Subcutaneous abdominal adipose tissue (tissue), 5 donors: ENCODE measurements around the gene PRICKLE1.
A peak's percentile ranks its signal among the peaks of the same experiment; 100 is the strongest.

Experiments used
- H3K27ac ChIP-seq: one replicate; pipeline ENCODE4 v1.7.0; 2013; ENCODE audit warnings: low read depth, mild to moderate bottlenecking, inconsistent platforms, low read length, moderate library complexity
- H3K27me3 ChIP-seq, 5 donors: one replicate each; pipeline ENCODE4 v1.7.0; 2013; ENCODE audit warnings: low read length in 5 of 5, inconsistent platforms in 1 of 5; ENCODE audit not compliant: control insufficient read depth in 5 of 5, insufficient read depth in 4 of 5
- H3K36me3 ChIP-seq, 5 donors: one replicate each; pipeline ENCODE4 v1.7.0; 2013; ENCODE audit warnings: low read length in 5 of 5; ENCODE audit not compliant: control insufficient read depth in 5 of 5, insufficient read depth in 5 of 5
- H3K4me1 ChIP-seq, 5 donors: one replicate each; pipeline ENCODE4 v1.7.0; 2013; ENCODE audit warnings: low read length in 5 of 5, mild to moderate bottlenecking in 3 of 5, moderate library complexity in 1 of 5; ENCODE audit not compliant: control insufficient read depth in 5 of 5, insufficient read depth in 5 of 5
- H3K4me3 ChIP-seq, 5 donors: one replicate each; pipeline ENCODE4 v1.7.0; 2013; ENCODE audit warnings: low read length in 5 of 5, low read depth in 1 of 5
- H3K9ac ChIP-seq, 5 donors: one replicate each; pipeline ENCODE4 v1.7.0; 2013; ENCODE audit warnings: low read length in 5 of 5, mild to moderate bottlenecking in 4 of 5, moderate library complexity in 3 of 5
- H3K9me3 ChIP-seq, 5 donors: one replicate each; pipeline ENCODE4 v1.7.0; 2013; ENCODE audit warnings: low read length in 5 of 5; ENCODE audit not compliant: control insufficient read depth in 5 of 5
- donor health status: healthy.
- donor health status: healthy.
- donor health status: healthy.
- donor health status: healthy.
- donor health status: healthy.

The PRICKLE1 gene

GRCh38 chr12:42582050-42582449 is 7.5 kb downstream of the PRICKLE1 start:
- Histone ChIP-seq H3K4me1 (peaks cover 4 to 29% (median 24%) of the 10 kb centered on the region in 5 donors), H3K4me3 (no peak overlapping the region), H3K36me3 (no peaks in the 10 kb centered on the region), H3K27ac (no peak overlapping the region), H3K27me3 (no peaks in the 10 kb centered on the region), H3K9ac (no peak overlapping the region), H3K9me3 (no peaks in the 10 kb centered on the region)

- H3K4me3 ChIP-seq = no peak overlapping the region
- H3K36me3 ChIP-seq = no peaks in the 10 kb centered on the region
- H3K4me1 ChIP-seq = peaks cover 0 to 19% (median 0%) of the 10 kb centered on the region in 5 donors
- no peaks in the 10 kb centered on the region for H3K9me3 ChIP-seq
- H3K9ac ChIP-seq = no peak overlapping the region
- no peaks in the 10 kb centered on the region for H3K27me3 ChIP-seq
- no peak overlapping the region for H3K27ac ChIP-seq
These were observed 13.2 kb downstream of the PRICKLE1 start for GRCh38 chr12:42576374-42576773.

DNA sequence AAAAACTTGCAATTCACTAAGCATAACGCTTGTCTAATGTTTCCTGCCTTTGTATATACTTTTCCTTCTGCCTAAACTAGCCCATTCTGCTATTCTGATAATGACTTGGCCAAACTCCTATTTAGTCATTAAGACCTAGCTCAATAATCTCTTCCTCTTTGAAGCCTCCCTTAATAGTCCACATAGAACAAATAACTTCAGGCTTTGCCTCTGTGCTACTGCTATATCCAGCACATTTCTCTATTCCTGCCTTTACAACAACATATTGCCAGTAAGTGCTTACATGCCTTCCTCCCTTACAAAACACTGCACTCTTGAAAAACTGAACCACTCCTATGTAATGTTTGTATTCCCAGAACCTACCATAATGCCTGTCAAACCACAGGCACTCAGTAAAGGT is 13.8 kb downstream of the PRICKLE1 start:
- Histone ChIP-seq H3K36me3 (no peaks in the 10 kb centered on the region), H3K27ac (no peak overlapping the region), H3K4me1 (peaks cover 0 to 19% (median 0%) of the 10 kb centered on the region in 5 donors), H3K27me3 (no peaks in the 10 kb centered on the region), H3K4me3 (no peak overlapping the region), H3K9ac (no peak overlapping the region), H3K9me3 (no peaks in the 10 kb centered on the region)

GRCh38 chr12:42574851-42575266 is 14.7 kb downstream of the PRICKLE1 start:
- H3K9ac ChIP-seq = no peak overlapping the region
- H3K4me3 ChIP-seq = no peak overlapping the region
- H3K27ac ChIP-seq = no peak overlapping the region
- no peaks in the 10 kb centered on the region for H3K9me3 ChIP-seq
- peaks cover 0 to 19% (median 0%) of the 10 kb centered on the region in 5 donors for H3K4me1 ChIP-seq
- no peaks in the 10 kb centered on the region for H3K36me3 ChIP-seq
- no peaks in the 10 kb centered on the region for H3K27me3 ChIP-seq

DNA sequence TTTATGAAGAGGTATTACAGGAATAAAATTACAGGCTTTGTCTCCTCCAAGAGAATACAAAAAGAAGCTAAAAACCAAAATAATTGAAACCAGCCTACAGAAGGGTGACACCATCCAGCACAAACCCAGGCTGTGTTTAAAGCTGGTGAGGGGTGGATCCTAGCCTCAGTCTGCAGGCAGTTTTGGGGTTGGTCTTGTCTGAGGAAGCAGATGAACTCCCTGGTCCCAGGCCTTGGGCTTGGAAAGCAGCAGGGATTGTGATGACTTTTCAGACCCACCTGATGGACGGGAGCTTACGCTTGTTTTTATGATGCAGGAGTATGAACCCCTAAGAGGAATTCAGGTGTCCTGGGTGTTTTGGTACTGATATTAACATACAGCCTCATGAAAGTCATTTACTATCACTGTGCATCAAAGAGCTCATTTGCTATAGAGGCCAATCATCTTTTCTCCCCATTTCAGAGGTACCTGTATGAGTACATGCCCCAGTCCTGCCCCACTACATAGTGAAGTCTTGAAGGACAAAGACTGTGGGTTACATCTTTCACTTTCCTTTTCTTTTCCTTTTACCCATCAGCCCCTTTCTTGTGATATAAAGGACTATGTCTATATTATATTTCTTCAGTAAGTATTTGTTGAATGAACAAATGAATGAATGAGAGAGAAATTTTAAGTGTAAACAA is 18.1 kb downstream of the PRICKLE1 start:
- Histone ChIP-seq H3K27ac (no peak overlapping the region), H3K27me3 (no peaks in the 10 kb centered on the region), H3K4me1 (peaks cover 0 to 19% (median 0%) of the 10 kb centered on the region in 5 donors), H3K36me3 (no peaks in the 10 kb centered on the region), H3K4me3 (no peak overlapping the region), H3K9ac (peak overlapping the region in 1 of 5 donors; percentile 18), H3K9me3 (no peaks in the 10 kb centered on the region)

DNA sequence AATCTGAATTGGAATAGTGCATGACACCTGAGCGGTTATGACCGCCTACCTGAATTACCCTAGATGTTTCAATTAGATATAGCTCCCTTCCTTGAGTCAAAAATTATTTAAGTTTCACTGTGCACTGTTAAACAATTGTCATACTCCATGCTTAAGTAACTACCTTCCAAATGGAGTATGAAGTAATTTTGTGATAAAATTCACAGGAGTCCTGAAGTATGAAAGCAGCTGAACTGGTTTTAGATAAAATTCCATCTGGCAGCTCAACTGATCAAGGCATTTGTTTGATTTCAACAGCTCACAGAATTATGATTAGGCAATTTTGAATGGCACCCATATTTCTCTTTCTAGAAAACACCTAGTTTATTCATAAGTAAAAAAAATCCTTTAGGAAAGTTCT is 19.5 kb downstream of the PRICKLE1 start:
- H3K4me3 ChIP-seq = no peak overlapping the region
- no peaks in the 10 kb centered on the region for H3K36me3 ChIP-seq
- H3K27me3 ChIP-seq = no peaks in the 10 kb centered on the region
- H3K9me3 ChIP-seq = no peaks in the 10 kb centered on the region
- H3K9ac ChIP-seq = no peak overlapping the region
- H3K27ac ChIP-seq = no peak overlapping the region
- peaks cover 0 to 19% (median 4%) of the 10 kb centered on the region in 5 donors for H3K4me1 ChIP-seq

- no peak overlapping the region for H3K9ac ChIP-seq
- H3K9me3 ChIP-seq = no peaks in the 10 kb centered on the region
- no peaks in the 10 kb centered on the region for H3K27me3 ChIP-seq
- H3K4me1 ChIP-seq = peaks cover 0 to 14% (median 5%) of the 10 kb centered on the region in 5 donors
- no peak overlapping the region for H3K4me3 ChIP-seq
- H3K36me3 ChIP-seq = no peaks in the 10 kb centered on the region
- H3K27ac ChIP-seq = no peak overlapping the region
These were observed 20.3 kb downstream of the PRICKLE1 start for GRCh38 chr12:42568952-42569915.

DNA sequence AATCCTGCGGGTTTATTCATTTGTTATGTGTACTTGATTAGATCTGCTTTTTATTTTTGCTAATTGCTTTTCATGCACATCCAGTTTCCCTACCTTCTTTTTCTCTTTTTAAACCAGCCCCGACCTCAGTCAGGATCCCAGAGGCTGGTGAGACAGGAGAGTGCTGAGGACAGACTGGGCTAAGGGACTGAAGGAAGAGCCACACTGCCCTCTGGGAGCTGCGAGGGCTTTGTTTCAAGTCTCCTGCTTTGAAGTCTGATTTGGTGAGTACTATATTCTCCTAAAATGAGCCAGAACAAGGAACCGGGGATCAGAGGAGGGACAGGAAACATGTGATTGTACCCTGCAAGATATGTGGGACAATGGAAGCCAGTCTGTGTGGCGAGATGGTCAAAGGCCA is 23.9 kb downstream of the PRICKLE1 start:
- Histone ChIP-seq H3K27me3 (no peaks in the 10 kb centered on the region), H3K9me3 (no peaks in the 10 kb centered on the region), H3K4me1 (peaks cover 0 to 12% (median 5%) of the 10 kb centered on the region in 5 donors), H3K9ac (no peak overlapping the region), H3K4me3 (no peak overlapping the region), H3K27ac (no peak overlapping the region), H3K36me3 (no peaks in the 10 kb centered on the region)

DNA sequence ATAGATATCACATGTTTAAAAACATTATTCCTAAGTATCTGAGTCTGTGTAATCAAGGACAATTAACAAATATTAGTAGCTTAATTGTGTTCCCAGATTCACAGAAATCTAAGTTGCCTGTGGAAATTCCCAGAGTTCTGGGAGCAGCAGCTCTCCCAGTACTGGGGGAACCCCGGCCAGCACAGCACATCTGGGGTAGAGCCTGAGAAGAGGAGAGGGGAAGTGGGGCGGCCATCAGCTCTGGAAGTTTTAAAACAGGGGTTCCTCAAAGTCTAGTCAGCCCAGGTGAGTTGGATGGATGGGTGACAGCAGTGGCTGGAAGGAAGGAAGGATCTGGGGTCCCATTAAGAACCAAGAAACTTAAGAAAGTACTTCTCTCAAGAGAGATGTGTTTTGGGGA is 24.6 kb downstream of the PRICKLE1 start:
- Histone ChIP-seq H3K4me3 (no peak overlapping the region), H3K27ac (no peak overlapping the region), H3K27me3 (no peaks in the 10 kb centered on the region), H3K9ac (no peak overlapping the region), H3K4me1 (peaks cover 0 to 12% (median 5%) of the 10 kb centered on the region in 5 donors), H3K9me3 (no peaks in the 10 kb centered on the region), H3K36me3 (no peaks in the 10 kb centered on the region)

DNA sequence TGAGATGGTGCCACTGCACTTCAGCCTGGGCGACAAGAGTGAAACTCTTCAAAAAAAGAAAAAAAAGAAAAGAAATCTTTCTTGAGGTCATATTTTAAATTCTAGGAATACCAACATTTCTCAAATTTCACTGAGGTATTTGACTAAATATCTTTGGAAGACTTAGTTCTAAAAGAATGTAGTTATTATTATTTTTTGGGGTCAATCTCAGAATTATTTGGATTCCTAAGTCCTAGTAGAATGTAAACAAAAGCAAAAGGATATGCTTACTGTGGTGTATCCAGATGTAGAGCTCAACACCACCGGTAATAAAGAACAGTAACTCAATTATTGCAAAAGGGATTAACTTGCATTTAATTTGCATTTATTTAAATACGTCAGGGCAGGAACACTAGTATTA is 25.0 kb downstream of the PRICKLE1 start:
- Histone ChIP-seq H3K4me1 (peaks cover 0 to 12% (median 5%) of the 10 kb centered on the region in 5 donors), H3K4me3 (no peak overlapping the region), H3K9me3 (no peaks in the 10 kb centered on the region), H3K27ac (no peak overlapping the region), H3K36me3 (no peaks in the 10 kb centered on the region), H3K9ac (no peak overlapping the region), H3K27me3 (no peaks in the 10 kb centered on the region)
